SK-N-SH (cell line): ENCODE measurements around the gene TK2.

ENCODE experiments used
- CTCF ChIP-seq: fragments of 200-600 bp; sonication (generic); IDR thresholded peaks from 2 replicates; pipeline ENCODE4 v1.6.1; 2017; ENCODE audit warnings: antibody characterized with exemption, mild to moderate bottlenecking, moderate library complexity
- POLR2AphosphoS5 ChIP-seq: IDR thresholded peaks from 2 replicates; pipeline ENCODE4 v1.6.1; 2012; ENCODE audit warnings: low read depth, low read length

- TF ChIP-seq CTCF, result no peak
- TF ChIP-seq POLR2AphosphoS5, result peak; percentile 71; the same call in 1 of the 2 replicates
These were observed 32.9 kb downstream of the TK2 start for GRCh38 chr16:66516808-66517585.
